Mesothelial cell of epicardium (in vitro differentiated cells): ENCODE measurements around the gene MYH7. TPM values are rescaled to one million over a fixed set of nuclear protein-coding genes. Genes with fewer than 3 reads are reported as not detected.
"Not testable (repeated sequence)": the region's sequence is repeated elsewhere in the genome, so short reads cannot be mapped to it uniquely, and the experiment has no call there.

Experiments used
- DNase-seq, 2 experiments: peaks; one replicate each; pipeline ENCODE4 v3.0.0; 2021; ENCODE audit warnings: low spot score in 2 of 2; ENCODE audit not compliant: unreplicated experiment in 2 of 2
- H3K27ac Mint-ChIP-seq: 2 replicates; pipeline ENCODE4 v1.8.0; 2021; ENCODE audit warnings: mixed read lengths
- H3K27me3 Mint-ChIP-seq: 2 replicates; pipeline ENCODE4 v1.8.0; 2021; ENCODE audit warnings: low read depth, mixed read lengths
- H3K36me3 Mint-ChIP-seq: 2 replicates; pipeline ENCODE4 v1.8.0; 2021; ENCODE audit warnings: mixed read lengths
- H3K4me1 Mint-ChIP-seq: 2 replicates; pipeline ENCODE4 v1.8.0; 2021; ENCODE audit warnings: mixed read lengths
- H3K4me3 Mint-ChIP-seq: 2 replicates; pipeline ENCODE4 v1.8.0; 2021; ENCODE audit warnings: mild to moderate bottlenecking, moderate library complexity, mixed read lengths
- H3K9me3 Mint-ChIP-seq: 2 replicates; pipeline ENCODE4 v1.8.0; 2021; ENCODE audit warnings: mixed read lengths
- CTCF ChIP-seq: fragments of 200-600 bp; sonication (generic); IDR thresholded peaks from one replicate; pipeline ENCODE4 v1.5.0; 2021; ENCODE audit warnings: antibody characterized with exemption; ENCODE audit not compliant: unreplicated experiment
- total RNA-seq: library from RNA; stranded (reverse); gene quantifications from 3 replicates; pipeline ENCODE4 v1.2.1, GENCODE V29; 2021

MYH7 gene
- total RNA-seq, 1 donor from 2014 or later: not detected

GRCh38 chr14:23402296-23403138 lies 32.9 kb downstream of the MYH7 start:
- no peaks in the 10 kb centered on the region for H3K9me3 Mint-ChIP-seq
- DNase-seq: no peak
- H3K27ac Mint-ChIP-seq: no peak overlapping the region
- no peak overlapping the region for H3K4me3 Mint-ChIP-seq
- no peaks in the 10 kb centered on the region for H3K36me3 Mint-ChIP-seq
- peaks cover 65% of the 10 kb centered on the region for H3K27me3 Mint-ChIP-seq
- no peak for TF ChIP-seq CTCF
- peaks cover 2% of the 10 kb centered on the region for H3K4me1 Mint-ChIP-seq

- no peak overlapping the region for H3K27ac Mint-ChIP-seq
- no peaks in the 10 kb centered on the region for H3K36me3 Mint-ChIP-seq
- H3K9me3 Mint-ChIP-seq: no peaks in the 10 kb centered on the region
- peaks cover 2% of the 10 kb centered on the region for H3K4me1 Mint-ChIP-seq
- DNase-seq: no peak
- H3K27me3 Mint-ChIP-seq: peaks cover 60% of the 10 kb centered on the region
- TF ChIP-seq CTCF: no peak
- H3K4me3 Mint-ChIP-seq: no peak overlapping the region
Observed at GRCh38 chr14:23401291-23401690, 34.2 kb downstream of the MYH7 start.

GRCh38 chr14:23400496-23401149 lies 34.8 kb downstream of the MYH7 start:
- not testable (repeated sequence) for H3K4me3 Mint-ChIP-seq, H3K36me3 Mint-ChIP-seq, H3K27ac Mint-ChIP-seq, DNase-seq, H3K9me3 Mint-ChIP-seq, H3K4me1 Mint-ChIP-seq
- peaks cover 56% of the 10 kb centered on the region for H3K27me3 Mint-ChIP-seq

- Mint-ChIP-seq H3K4me3 (no peak overlapping the region), H3K27me3 (peaks cover 50% of the 10 kb centered on the region), H3K9me3 (no peaks in the 10 kb centered on the region), H3K36me3 (no peaks in the 10 kb centered on the region), H3K4me1 (peaks cover 2% of the 10 kb centered on the region), H3K27ac (no peak overlapping the region)
- DNase-seq: no peak
- no peak for TF ChIP-seq CTCF
Observed at GRCh38 chr14:23399591-23399990, 35.9 kb downstream of the MYH7 start.

- Mint-ChIP-seq H3K27me3 (peaks cover 51% of the 10 kb centered on the region), H3K27ac (no peak overlapping the region), H3K9me3 (no peaks in the 10 kb centered on the region), H3K4me1 (peaks cover 2% of the 10 kb centered on the region), H3K36me3 (no peaks in the 10 kb centered on the region), H3K4me3 (no peak overlapping the region)
- DNase-seq: no peak
- TF ChIP-seq CTCF: no peak
Observed at GRCh38 chr14:23399136-23399535, 36.3 kb downstream of the MYH7 start.

GRCh38 chr14:23398348-23398747 lies 37.1 kb downstream of the MYH7 start:
- DNase-seq: no peak

More at GRCh38 chr14:23398348-23398747, 37.1 kb downstream of the MYH7 start:
- TF ChIP-seq CTCF: no peak
- Mint-ChIP-seq H3K27ac (no peak overlapping the region), H3K4me3 (no peak overlapping the region), H3K27me3 (peaks cover 49% of the 10 kb centered on the region), H3K36me3 (no peaks in the 10 kb centered on the region), H3K9me3 (no peaks in the 10 kb centered on the region), H3K4me1 (peaks cover 2% of the 10 kb centered on the region)
